T-helper 2 cell treated with Interferon-gamma antibody and Interleukin-4, amounts not matched to agents 5 μg/mL and 100 μg/mL, for 36 hours (primary cell): Measurements from ENCODE around the gene RPL13.

ENCODE experiments used
- DNase-seq: peaks from one replicate; pipeline ENCODE4 v3.0.0; 2021; ENCODE audit warnings: low spot score
- H3K27ac Mint-ChIP-seq: one replicate; pipeline ENCODE4 v1.8.0; 2021; ENCODE audit warnings: mild to moderate bottlenecking, mixed read lengths
- H3K27me3 Mint-ChIP-seq: one replicate; pipeline ENCODE4 v1.8.0; 2021; ENCODE audit warnings: low read depth, mixed read lengths
- H3K36me3 Mint-ChIP-seq: one replicate; pipeline ENCODE4 v1.8.0; 2021; ENCODE audit warnings: low read depth, mixed read lengths
- H3K4me1 Mint-ChIP-seq: one replicate; pipeline ENCODE4 v1.8.0; 2021; ENCODE audit warnings: low read depth, mixed read lengths
- H3K4me3 Mint-ChIP-seq: one replicate; pipeline ENCODE4 v1.8.0; 2022; ENCODE audit warnings: mild to moderate bottlenecking, moderate library complexity, mixed read lengths
- H3K9me3 Mint-ChIP-seq: one replicate; pipeline ENCODE4 v1.8.0; 2021; ENCODE audit warnings: mixed read lengths

Gene RPL13

GRCh38 chr16:89560378-89561141, at the start of gene RPL13:
TSS of gene RPL13 (plus strand) at chr16:89560682. CDS start at chr16:89560960, 278 bp downstream.
- Mint-ChIP-seq H3K36me3 (peaks cover 46% of the 10 kb centered on the region), H3K4me1 (peaks cover 31% of the 10 kb centered on the region)

GRCh38 chr16:89511374-89511773, 49.1 kb upstream of the RPL13 start:
- no peaks in the 10 kb centered on the region for H3K9me3 Mint-ChIP-seq
- H3K4me1 Mint-ChIP-seq: peaks cover 6% of the 10 kb centered on the region
- H3K27ac Mint-ChIP-seq: no peak overlapping the region
- peak overlapping the region; percentile 7 for H3K4me3 Mint-ChIP-seq
- peaks cover 26% of the 10 kb centered on the region for H3K36me3 Mint-ChIP-seq
- no peak for DNase-seq
- no peaks in the 10 kb centered on the region for H3K27me3 Mint-ChIP-seq

More at GRCh38 chr16:89560378-89561141, at the start of gene RPL13:
- Mint-ChIP-seq H3K27ac (peak within 1 kb of the TSS; percentile 96), H3K9me3 (no peaks in the 10 kb centered on the region), H3K27me3 (no peaks in the 10 kb centered on the region), H3K4me3 (peak within 1 kb of the TSS; percentile 92)
- DNase-seq: peak; percentile 92

GRCh38 chr16:89512453-89512852, 48.0 kb upstream of the RPL13 start:
- no peak for DNase-seq
- H3K9me3 Mint-ChIP-seq: no peaks in the 10 kb centered on the region
- H3K4me3 Mint-ChIP-seq: no peak overlapping the region
- no peaks in the 10 kb centered on the region for H3K27me3 Mint-ChIP-seq
- no peak overlapping the region for H3K27ac Mint-ChIP-seq
- H3K4me1 Mint-ChIP-seq: no peaks in the 10 kb centered on the region
- peaks cover 30% of the 10 kb centered on the region for H3K36me3 Mint-ChIP-seq

- H3K4me1 Mint-ChIP-seq: no peaks in the 10 kb centered on the region
- no peak overlapping the region for H3K4me3 Mint-ChIP-seq
- H3K27me3 Mint-ChIP-seq: no peaks in the 10 kb centered on the region
- DNase-seq: no peak
- no peaks in the 10 kb centered on the region for H3K9me3 Mint-ChIP-seq
- peaks cover 32% of the 10 kb centered on the region for H3K36me3 Mint-ChIP-seq
- no peak overlapping the region for H3K27ac Mint-ChIP-seq
Measured at GRCh38 chr16:89517128-89517527, 43.4 kb upstream of the RPL13 start.

GRCh38 chr16:89519881-89520280, 40.6 kb upstream of the RPL13 start:
- no peaks in the 10 kb centered on the region for H3K9me3 Mint-ChIP-seq
- DNase-seq: no peak
- H3K4me1 Mint-ChIP-seq: peaks cover 2% of the 10 kb centered on the region
- H3K27me3 Mint-ChIP-seq: no peaks in the 10 kb centered on the region
- peaks cover 31% of the 10 kb centered on the region for H3K36me3 Mint-ChIP-seq
- H3K27ac Mint-ChIP-seq: no peak overlapping the region
- no peak overlapping the region for H3K4me3 Mint-ChIP-seq

- no peak overlapping the region for H3K4me3 Mint-ChIP-seq
- peaks cover 45% of the 10 kb centered on the region for H3K36me3 Mint-ChIP-seq
- H3K27me3 Mint-ChIP-seq: no peaks in the 10 kb centered on the region
- H3K27ac Mint-ChIP-seq: no peak overlapping the region
- no peak for DNase-seq
- H3K9me3 Mint-ChIP-seq: no peaks in the 10 kb centered on the region
- peaks cover 2% of the 10 kb centered on the region for H3K4me1 Mint-ChIP-seq
Measured at GRCh38 chr16:89522287-89522686, 38.2 kb upstream of the RPL13 start.

GRCh38 chr16:89523680-89524344, 36.7 kb upstream of the RPL13 start:
- Mint-ChIP-seq H3K36me3 (peaks cover 41% of the 10 kb centered on the region), H3K4me3 (no peak overlapping the region), H3K9me3 (no peaks in the 10 kb centered on the region), H3K27me3 (no peaks in the 10 kb centered on the region), H3K27ac (no peak overlapping the region), H3K4me1 (peaks cover 2% of the 10 kb centered on the region)
- no peak for DNase-seq

GRCh38 chr16:89525146-89525913, 35.2 kb upstream of the RPL13 start:
- no peak for DNase-seq
- Mint-ChIP-seq H3K4me1 (peaks cover 2% of the 10 kb centered on the region), H3K27ac (no peak overlapping the region), H3K9me3 (no peaks in the 10 kb centered on the region), H3K27me3 (no peaks in the 10 kb centered on the region), H3K4me3 (no peak overlapping the region), H3K36me3 (peaks cover 45% of the 10 kb centered on the region)

GRCh38 chr16:89529097-89529496, 31.4 kb upstream of the RPL13 start:
- H3K27me3 Mint-ChIP-seq: no peaks in the 10 kb centered on the region
- H3K36me3 Mint-ChIP-seq: peaks cover 43% of the 10 kb centered on the region
- no peak for DNase-seq
- H3K4me1 Mint-ChIP-seq: peaks cover 3% of the 10 kb centered on the region
- no peak overlapping the region for H3K4me3 Mint-ChIP-seq
- H3K27ac Mint-ChIP-seq: no peak overlapping the region
- no peaks in the 10 kb centered on the region for H3K9me3 Mint-ChIP-seq

GRCh38 chr16:89530401-89531381, 29.8 kb upstream of the RPL13 start:
- Mint-ChIP-seq H3K9me3 (no peaks in the 10 kb centered on the region), H3K27me3 (no peaks in the 10 kb centered on the region), H3K4me1 (peaks cover 14% of the 10 kb centered on the region), H3K27ac (no peak overlapping the region), H3K36me3 (peaks cover 49% of the 10 kb centered on the region), H3K4me3 (no peak overlapping the region)
- DNase-seq: no peak

- H3K27me3 Mint-ChIP-seq: no peaks in the 10 kb centered on the region
- no peak for DNase-seq
- peaks cover 40% of the 10 kb centered on the region for H3K36me3 Mint-ChIP-seq
- H3K4me1 Mint-ChIP-seq: peaks cover 14% of the 10 kb centered on the region
- no peak overlapping the region for H3K4me3 Mint-ChIP-seq
- no peaks in the 10 kb centered on the region for H3K9me3 Mint-ChIP-seq
- no peak overlapping the region for H3K27ac Mint-ChIP-seq
Measured at GRCh38 chr16:89531821-89532526, 28.5 kb upstream of the RPL13 start.

GRCh38 chr16:89534252-89534756, 26.2 kb upstream of the RPL13 start:
- DNase-seq: no peak
- peaks cover 29% of the 10 kb centered on the region for H3K36me3 Mint-ChIP-seq
- H3K27ac Mint-ChIP-seq: peak overlapping the region; percentile 73
- H3K4me3 Mint-ChIP-seq: peak overlapping the region; percentile 6
- H3K27me3 Mint-ChIP-seq: no peaks in the 10 kb centered on the region
- no peaks in the 10 kb centered on the region for H3K9me3 Mint-ChIP-seq
- peaks cover 14% of the 10 kb centered on the region for H3K4me1 Mint-ChIP-seq
